K562 (cell line): ENCODE data around the gene OR52B6. TPM values are rescaled to one million over a fixed set of nuclear protein-coding genes. Genes with fewer than 3 reads are reported as not detected.
A peak's percentile ranks its signal among the peaks of the same experiment; 100 is the strongest.

Experiments used
- EP400 ChIP-seq: fragments of 450-650 bp; IDR thresholded peaks from 2 replicates; pipeline ENCODE4 v1.6.1; 2017; ENCODE audit warnings: antibody characterized with exemption, mild to moderate bottlenecking, moderate library complexity
- HDAC2 ChIP-seq: fragments of 450-650 bp; IDR thresholded peaks from 2 replicates; pipeline ENCODE4 v1.6.1; 2016; ENCODE audit warnings: mild to moderate bottlenecking
- HDAC6 ChIP-seq: IDR thresholded peaks from 2 replicates; pipeline ENCODE4 v1.6.1; 2012; ENCODE audit warnings: low read depth, mild to moderate bottlenecking, control low read depth, inconsistent platforms, low read length, moderate library complexity
- MBD2 ChIP-seq: sonication (generic); IDR thresholded peaks from 2 replicates; pipeline ENCODE4 v1.6.1; 2016; ENCODE audit warnings: low read depth, borderline replicate concordance
- NFYB ChIP-seq: IDR thresholded peaks from 2 replicates; pipeline ENCODE4 v1.6.1; 2011; ENCODE audit warnings: mild to moderate bottlenecking, moderate library complexity; ENCODE audit not compliant: insufficient read length; ENCODE audit errors: extremely low read depth
- SPI1 ChIP-seq: IDR thresholded peaks from 2 replicates; pipeline ENCODE4 v1.6.1; 2011; ENCODE audit warnings: low read depth, low read length, control low read depth, borderline replicate concordance
- SRSF9 ChIP-seq: fragments of 200-400 bp; formaldehyde crosslinking; IDR thresholded peaks from 2 replicates; pipeline ENCODE4 v1.6.1; 2017; ENCODE audit warnings: low read depth, low read length, borderline replicate concordance
- ZC3H11A ChIP-seq: IDR thresholded peaks from 2 replicates; pipeline ENCODE4 v1.6.1; 2012; ENCODE audit warnings: low read depth, low read length, improper control_type of control experiment
- ZNF133 ChIP-seq: fragments of 250-450 bp; sonication (Bioruptor Pico); IDR thresholded peaks from 2 replicates; pipeline ENCODE4 v1.4.0; 2020; ENCODE audit warnings: mild to moderate bottlenecking
- ZNF24 ChIP-seq: fragments of 450-650 bp; IDR thresholded peaks from 2 replicates; pipeline ENCODE4 v1.6.1; 2016
- ZNF347 ChIP-seq: fragments of 450-650 bp; formaldehyde crosslinking; IDR thresholded peaks from 2 replicates; pipeline ENCODE4 v1.4.0; 2020; ENCODE audit warnings: low read depth, mild to moderate bottlenecking, moderate library complexity
- ZNF444 ChIP-seq: fragments of 250-450 bp; sonication (Bioruptor Pico); IDR thresholded peaks from 2 replicates; pipeline ENCODE4 v1.4.0; 2020; ENCODE audit warnings: mild to moderate bottlenecking, moderate library complexity
- polyA plus RNA-seq, 8 experiments: library from polyadenylated mRNA; depleted of rRNA in 4 of 8; stranded (reverse) in 5 of 8; unstranded in 3 of 8; fragments of >200 nt; fragmentation: Nextera tagmentation in 2 of 8; fragmentation: Illumina TruSeq in 1 of 8; extraction: Ambion mirVana in 2 of 8; extraction: Trizol in 1 of 8; gene quantifications; 2 replicates each; pipeline versions ENCODE4 v1.2.1 to v1.2.3, GENCODE V29; 2011 to 2014; ENCODE audit warnings: inconsistent platforms in 1 of 8, missing spikeins in 1 of 8
- total RNA-seq, 7 experiments: library from RNA; depleted of rRNA in 6 of 7; stranded (reverse); fragments of >200 nt in 6 of 7; fragmentation: Illumina TruSeq in 2 of 7; extraction: Trizol in 2 of 7; gene quantifications; 2 replicates each; pipeline versions ENCODE4 v1.2.1 to v1.2.3, GENCODE V29; 2011 to 2021; ENCODE audit warnings: low replicate concordance in 1 of 7
- TF ChIP-seq, protein P1 (sequence below), 2 experiments: IDR thresholded peaks in 1 of 2; conservative IDR thresholded peaks in 1 of 2; 2 replicates each; pipeline ENCODE4 v1.6.1; 2016; ENCODE audit warnings: low read depth in 2 of 2, mild to moderate bottlenecking in 1 of 2, missing compliant biosample characterization in 1 of 2, missing genetic modification characterization in 1 of 2, moderate library complexity in 1 of 2
- TF ChIP-seq, protein P2 (sequence below): fragments of 250-450 bp; sonication (Bioruptor Pico); IDR thresholded peaks from 2 replicates; pipeline ENCODE4 v1.5.0; 2022; ENCODE audit warnings: mild to moderate bottlenecking
- TF ChIP-seq, protein P3 (sequence below): fragments of 450-650 bp; IDR thresholded peaks from 2 replicates; pipeline ENCODE4 v1.6.1; 2014; ENCODE audit warnings: low read depth, mild to moderate bottlenecking, moderate library complexity, borderline replicate concordance
- TF ChIP-seq, protein P4 (sequence below): sonication (generic); formaldehyde crosslinking; IDR thresholded peaks from 2 replicates; pipeline ENCODE4 v1.8.1; 2023; ENCODE audit warnings: missing genetic modification reagents, mild to moderate bottlenecking, borderline replicate concordance

The OR52B6 gene
- total and polyA plus RNA-seq, 9 of the 15 experiments (the other 6 are each of a cell fraction or from before 2014, with no cell fraction given), result not detected

DNA sequence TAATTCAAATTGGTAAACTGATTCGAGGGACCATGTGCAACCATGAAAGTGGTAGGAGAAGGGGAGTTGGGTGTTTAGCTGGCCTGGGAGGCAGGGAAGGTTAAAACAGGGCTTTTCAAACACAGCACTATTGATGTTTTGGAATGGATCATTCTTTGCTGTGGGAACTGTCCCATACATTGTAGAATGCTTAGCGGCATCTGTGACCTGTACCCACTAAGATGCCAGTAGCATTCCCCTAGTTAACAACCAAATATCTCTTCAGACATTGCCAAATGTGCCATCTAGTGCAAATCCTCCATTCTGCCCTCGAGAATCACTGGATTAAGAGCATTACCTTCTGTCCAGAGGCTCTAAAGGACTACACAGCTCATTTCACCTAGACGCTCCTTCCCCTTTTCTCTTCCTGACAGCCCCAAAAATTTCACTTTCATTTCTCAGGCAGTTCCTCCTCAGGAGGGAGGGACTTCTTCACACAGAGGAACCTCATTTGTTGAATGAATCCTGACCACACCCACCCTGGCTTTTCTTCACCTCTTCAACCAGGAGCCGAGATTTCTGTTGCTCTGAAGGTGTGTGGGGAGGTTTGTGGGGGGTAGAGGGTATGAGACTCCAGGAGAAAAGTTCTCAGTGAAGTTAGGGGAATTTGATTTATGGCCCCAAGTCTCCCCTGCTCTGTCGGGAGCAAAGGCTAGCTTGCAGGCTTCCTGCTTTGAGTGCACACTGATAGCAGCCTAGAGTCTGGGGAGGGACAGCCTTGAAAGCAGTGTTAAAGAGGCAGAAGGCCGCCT, 44.0 kb downstream of the OR52B6 start, which contains the start of gene TRIM34 (continued):
- TF ChIP-seq ZNF24 (no peak), SPI1 (peak; percentile 93), ZC3H11A (no peak), ZNF133 (CRISPR knock-in tag) (no peak), ZNF347 (CRISPR knock-in tag) (no peak), HDAC6 (no peak), NFYB (peak; percentile 45), ZNF444 (CRISPR knock-in tag) (no peak), MBD2 (no peak), SRSF9 (no peak), EP400 (no peak), HDAC2 (no peak)
- TF ChIP-seq, protein P1, sequence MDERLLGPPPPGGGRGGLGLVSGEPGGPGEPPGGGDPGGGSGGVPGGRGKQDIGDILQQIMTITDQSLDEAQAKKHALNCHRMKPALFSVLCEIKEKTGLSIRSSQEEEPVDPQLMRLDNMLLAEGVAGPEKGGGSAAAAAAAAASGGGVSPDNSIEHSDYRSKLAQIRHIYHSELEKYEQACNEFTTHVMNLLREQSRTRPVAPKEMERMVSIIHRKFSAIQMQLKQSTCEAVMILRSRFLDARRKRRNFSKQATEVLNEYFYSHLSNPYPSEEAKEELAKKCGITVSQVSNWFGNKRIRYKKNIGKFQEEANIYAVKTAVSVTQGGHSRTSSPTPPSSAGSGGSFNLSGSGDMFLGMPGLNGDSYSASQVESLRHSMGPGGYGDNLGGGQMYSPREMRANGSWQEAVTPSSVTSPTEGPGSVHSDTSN (CRISPR knock-in tag; IDR thresholded peaks at IDR 0.05; ENCODE audit: low read depth), result no peak
- TF ChIP-seq, protein P1 (tag; conservative IDR thresholded peaks at IDR 0.05; ENCODE audit: low read depth), result peak; percentile 80
- TF ChIP-seq, protein P2, sequence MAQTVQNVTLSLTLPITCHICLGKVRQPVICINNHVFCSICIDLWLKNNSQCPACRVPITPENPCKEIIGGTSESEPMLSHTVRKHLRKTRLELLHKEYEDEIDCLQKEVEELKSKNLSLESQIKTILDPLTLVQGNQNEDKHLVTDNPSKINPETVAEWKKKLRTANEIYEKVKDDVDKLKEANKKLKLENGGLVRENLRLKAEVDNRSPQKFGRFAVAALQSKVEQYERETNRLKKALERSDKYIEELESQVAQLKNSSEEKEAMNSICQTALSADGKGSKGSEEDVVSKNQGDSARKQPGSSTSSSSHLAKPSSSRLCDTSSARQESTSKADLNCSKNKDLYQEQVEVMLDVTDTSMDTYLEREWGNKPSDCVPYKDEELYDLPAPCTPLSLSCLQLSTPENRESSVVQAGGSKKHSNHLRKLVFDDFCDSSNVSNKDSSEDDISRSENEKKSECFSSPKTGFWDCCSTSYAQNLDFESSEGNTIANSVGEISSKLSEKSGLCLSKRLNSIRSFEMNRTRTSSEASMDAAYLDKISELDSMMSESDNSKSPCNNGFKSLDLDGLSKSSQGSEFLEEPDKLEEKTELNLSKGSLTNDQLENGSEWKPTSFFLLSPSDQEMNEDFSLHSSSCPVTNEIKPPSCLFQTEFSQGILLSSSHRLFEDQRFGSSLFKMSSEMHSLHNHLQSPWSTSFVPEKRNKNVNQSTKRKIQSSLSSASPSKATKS (CRISPR knock-in tag), result no peak
- TF ChIP-seq, protein P3, sequence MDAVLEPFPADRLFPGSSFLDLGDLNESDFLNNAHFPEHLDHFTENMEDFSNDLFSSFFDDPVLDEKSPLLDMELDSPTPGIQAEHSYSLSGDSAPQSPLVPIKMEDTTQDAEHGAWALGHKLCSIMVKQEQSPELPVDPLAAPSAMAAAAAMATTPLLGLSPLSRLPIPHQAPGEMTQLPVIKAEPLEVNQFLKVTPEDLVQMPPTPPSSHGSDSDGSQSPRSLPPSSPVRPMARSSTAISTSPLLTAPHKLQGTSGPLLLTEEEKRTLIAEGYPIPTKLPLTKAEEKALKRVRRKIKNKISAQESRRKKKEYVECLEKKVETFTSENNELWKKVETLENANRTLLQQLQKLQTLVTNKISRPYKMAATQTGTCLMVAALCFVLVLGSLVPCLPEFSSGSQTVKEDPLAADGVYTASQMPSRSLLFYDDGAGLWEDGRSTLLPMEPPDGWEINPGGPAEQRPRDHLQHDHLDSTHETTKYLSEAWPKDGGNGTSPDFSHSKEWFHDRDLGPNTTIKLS, result no peak
- TF ChIP-seq, protein P4, sequence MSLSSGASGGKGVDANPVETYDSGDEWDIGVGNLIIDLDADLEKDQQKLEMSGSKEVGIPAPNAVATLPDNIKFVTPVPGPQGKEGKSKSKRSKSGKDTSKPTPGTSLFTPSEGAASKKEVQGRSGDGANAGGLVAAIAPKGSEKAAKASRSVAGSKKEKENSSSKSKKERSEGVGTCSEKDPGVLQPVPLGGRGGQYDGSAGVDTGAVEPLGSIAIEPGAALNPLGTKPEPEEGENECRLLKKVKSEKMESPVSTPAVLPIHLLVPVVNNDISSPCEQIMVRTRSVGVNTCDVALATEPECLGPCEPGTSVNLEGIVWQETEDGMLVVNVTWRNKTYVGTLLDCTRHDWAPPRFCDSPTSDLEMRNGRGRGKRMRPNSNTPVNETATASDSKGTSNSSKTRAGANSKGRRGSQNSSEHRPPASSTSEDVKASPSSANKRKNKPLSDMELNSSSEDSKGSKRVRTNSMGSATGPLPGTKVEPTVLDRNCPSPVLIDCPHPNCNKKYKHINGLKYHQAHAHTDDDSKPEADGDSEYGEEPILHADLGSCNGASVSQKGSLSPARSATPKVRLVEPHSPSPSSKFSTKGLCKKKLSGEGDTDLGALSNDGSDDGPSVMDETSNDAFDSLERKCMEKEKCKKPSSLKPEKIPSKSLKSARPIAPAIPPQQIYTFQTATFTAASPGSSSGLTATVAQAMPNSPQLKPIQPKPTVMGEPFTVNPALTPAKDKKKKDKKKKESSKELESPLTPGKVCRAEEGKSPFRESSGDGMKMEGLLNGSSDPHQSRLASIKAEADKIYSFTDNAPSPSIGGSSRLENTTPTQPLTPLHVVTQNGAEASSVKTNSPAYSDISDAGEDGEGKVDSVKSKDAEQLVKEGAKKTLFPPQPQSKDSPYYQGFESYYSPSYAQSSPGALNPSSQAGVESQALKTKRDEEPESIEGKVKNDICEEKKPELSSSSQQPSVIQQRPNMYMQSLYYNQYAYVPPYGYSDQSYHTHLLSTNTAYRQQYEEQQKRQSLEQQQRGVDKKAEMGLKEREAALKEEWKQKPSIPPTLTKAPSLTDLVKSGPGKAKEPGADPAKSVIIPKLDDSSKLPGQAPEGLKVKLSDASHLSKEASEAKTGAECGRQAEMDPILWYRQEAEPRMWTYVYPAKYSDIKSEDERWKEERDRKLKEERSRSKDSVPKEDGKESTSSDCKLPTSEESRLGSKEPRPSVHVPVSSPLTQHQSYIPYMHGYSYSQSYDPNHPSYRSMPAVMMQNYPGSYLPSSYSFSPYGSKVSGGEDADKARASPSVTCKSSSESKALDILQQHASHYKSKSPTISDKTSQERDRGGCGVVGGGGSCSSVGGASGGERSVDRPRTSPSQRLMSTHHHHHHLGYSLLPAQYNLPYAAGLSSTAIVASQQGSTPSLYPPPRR (CRISPR knock-in tag), result no peak
